Measurements from ENCODE around the gene TPSAB1. TPM values are rescaled to one million over a fixed set of nuclear protein-coding genes. Genes with fewer than 3 reads are reported as not detected.

TPSAB1 gene
- total RNA-seq, 2 experiments from 2014 or later, result not detected

DNA sequence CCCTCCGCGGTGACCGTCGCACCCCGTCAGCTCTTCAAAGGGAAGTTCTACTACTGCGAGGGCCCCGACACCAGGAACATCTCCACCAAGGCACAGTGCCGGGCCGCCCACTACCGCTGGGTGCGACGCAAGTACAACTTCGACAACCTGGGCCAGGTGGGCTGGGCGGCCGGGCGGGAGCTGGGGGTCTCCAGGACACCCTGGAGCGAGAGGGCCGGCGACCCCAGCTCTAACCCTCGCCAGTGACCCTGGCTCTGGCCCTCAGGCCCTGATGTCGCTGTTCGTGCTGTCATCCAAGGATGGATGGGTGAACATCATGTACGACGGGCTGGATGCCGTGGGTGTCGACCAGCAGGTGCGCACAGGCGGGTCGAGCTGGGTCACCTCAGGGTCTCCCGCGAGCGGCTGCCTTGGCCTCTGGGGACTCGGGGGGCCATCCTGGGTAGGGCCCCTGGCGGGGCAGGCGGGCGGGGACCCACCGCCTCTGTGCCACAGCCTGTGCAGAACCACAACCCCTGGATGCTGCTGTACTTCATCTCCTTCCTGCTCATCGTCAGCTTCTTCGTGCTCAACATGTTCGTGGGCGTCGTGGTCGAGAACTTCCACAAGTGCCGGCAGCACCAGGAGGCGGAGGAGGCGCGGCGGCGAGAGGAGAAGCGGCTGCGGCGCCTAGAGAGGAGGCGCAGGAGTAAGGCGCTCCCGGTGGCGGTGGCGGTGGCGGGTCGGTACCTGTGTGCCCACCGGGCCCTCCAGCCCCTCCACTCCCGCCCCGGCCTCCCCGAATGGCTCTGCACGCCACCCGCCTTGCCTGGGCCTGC, 28.8 kb upstream of the TPSAB1 start:
- ChIA-PET CTCF (no interaction called here), POLR2A (no interaction called here)
- intact Hi-C loops (cut with micrococcal nuclease), result no loop called here
- no peak for TF ChIP-seq CTCF (IDR thresholded peaks at IDR 0.05)
- H3K27ac Mint-ChIP-seq, result no peak overlapping the region
- H3K4me1 Mint-ChIP-seq (ENCODE audit: low read depth), result peaks cover 4% of the 10 kb centered on the region
- H3K9me3 Mint-ChIP-seq, result no peaks in the 10 kb centered on the region
- no peaks in the 10 kb centered on the region for H3K27me3 Mint-ChIP-seq
- no peaks in the 10 kb centered on the region for H3K36me3 Mint-ChIP-seq (ENCODE audit: low read depth)
- H3K4me3 Mint-ChIP-seq, result no peak overlapping the region
- DNase-seq, result no peak
- no peak for ATAC-seq

DNA sequence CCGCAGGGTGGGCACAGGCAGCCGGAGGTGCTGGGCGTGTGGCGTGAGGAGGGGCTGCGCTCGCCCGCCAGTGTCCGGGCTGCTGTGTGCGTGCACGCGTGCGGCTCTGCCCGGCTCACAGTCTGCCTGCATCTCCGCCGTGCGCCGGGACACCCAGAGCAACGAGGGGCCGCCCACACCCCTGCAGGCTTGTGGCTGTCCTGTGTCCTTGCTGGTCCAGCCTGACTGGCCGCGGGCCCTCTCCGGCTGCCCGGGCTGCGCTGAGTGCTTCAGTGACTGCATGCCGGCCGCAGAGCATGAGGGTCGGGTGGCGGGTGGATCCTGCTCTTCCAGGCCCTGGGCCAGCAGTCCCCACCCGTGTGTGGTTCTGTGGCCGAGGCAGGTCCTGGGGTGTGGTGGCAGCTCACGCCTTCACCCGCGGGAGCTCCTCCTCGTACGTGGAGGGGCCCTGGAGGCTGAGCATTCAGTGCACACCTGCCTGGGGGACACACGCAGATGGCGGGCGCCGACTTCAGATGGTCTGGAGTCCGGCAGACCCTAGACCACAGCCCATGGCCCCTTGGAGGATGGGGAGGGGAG, 27.8 kb upstream of the TPSAB1 start:
- no peak overlapping the region for H3K27ac Mint-ChIP-seq
- CTCF ChIA-PET, result no interaction called here
- ATAC-seq (no peak), DNase-seq (no peak)
- POLR2A ChIA-PET, result no interaction called here
- H3K4me3 Mint-ChIP-seq, result no peak overlapping the region
- TF ChIP-seq CTCF (IDR thresholded peaks at IDR 0.05), result no peak
- H3K9me3 Mint-ChIP-seq, result no peaks in the 10 kb centered on the region
- no peaks in the 10 kb centered on the region for H3K36me3 Mint-ChIP-seq (ENCODE audit: low read depth)
- H3K27me3 Mint-ChIP-seq, result no peaks in the 10 kb centered on the region
- intact Hi-C loops (cut with micrococcal nuclease), result no loop called here
- H3K4me1 Mint-ChIP-seq (ENCODE audit: low read depth), result peaks cover 4% of the 10 kb centered on the region

- DNase-seq (no peak), ATAC-seq (no peak)
- no peaks in the 10 kb centered on the region for H3K36me3 Mint-ChIP-seq (ENCODE audit: low read depth)
- ChIA-PET POLR2A (no interaction called here), CTCF (no interaction called here)
- intact Hi-C loops (cut with micrococcal nuclease), result no loop called here
- H3K9me3 Mint-ChIP-seq, result no peaks in the 10 kb centered on the region
- H3K27me3 Mint-ChIP-seq, result no peaks in the 10 kb centered on the region
- H3K4me1 Mint-ChIP-seq (ENCODE audit: low read depth), result peaks cover 2% of the 10 kb centered on the region
- H3K4me3 Mint-ChIP-seq, result no peak overlapping the region
- no peak overlapping the region for H3K27ac Mint-ChIP-seq
- no peak for TF ChIP-seq CTCF (IDR thresholded peaks at IDR 0.05)
Measured at GRCh38 chr16:1213231-1213630, 27.3 kb upstream of the TPSAB1 start.

GRCh38 chr16:1213796-1214372, 26.6 kb upstream of the TPSAB1 start:
- CTCF ChIA-PET, result no interaction called here
- Mint-ChIP-seq H3K27me3 (no peaks in the 10 kb centered on the region), H3K27ac (no peak overlapping the region), H3K36me3 (ENCODE audit: low read depth) (no peaks in the 10 kb centered on the region), H3K9me3 (no peaks in the 10 kb centered on the region), H3K4me3 (no peak overlapping the region), H3K4me1 (ENCODE audit: low read depth) (no peaks in the 10 kb centered on the region)
- intact Hi-C loops (cut with micrococcal nuclease), result no loop called here
- no peak for DNase-seq
- POLR2A ChIA-PET, result no interaction called here
- ATAC-seq, result no peak
- TF ChIP-seq CTCF (IDR thresholded peaks at IDR 0.05), result no peak

GRCh38 chr16:1214719-1215118, 25.8 kb upstream of the TPSAB1 start:
- no peaks in the 10 kb centered on the region for H3K9me3 Mint-ChIP-seq
- no peaks in the 10 kb centered on the region for H3K36me3 Mint-ChIP-seq (ENCODE audit: low read depth)
- TF ChIP-seq CTCF (IDR thresholded peaks at IDR 0.05), result no peak
- ATAC-seq (no peak), DNase-seq (no peak)
- POLR2A ChIA-PET, result interaction anchor here (0.6 kb wide), 1 partner anchor 574 kb away, joined by 3 read pairs; no protein-coding TSS in a partner anchor
- no peak overlapping the region for H3K4me3 Mint-ChIP-seq
- H3K27me3 Mint-ChIP-seq, result no peaks in the 10 kb centered on the region
- no peak overlapping the region for H3K27ac Mint-ChIP-seq
- no peaks in the 10 kb centered on the region for H3K4me1 Mint-ChIP-seq (ENCODE audit: low read depth)
- CTCF ChIA-PET, result no interaction called here
- intact Hi-C loops (cut with micrococcal nuclease), result no loop called here

Data from activated CD8-positive, alpha-beta T cell treated with anti-CD3 and anti-CD28 coated beads for 36 hours (primary cell).